ENCODE data around the gene PRDM16.

The PRDM16 gene

GRCh38 chr1:3439346-3440299 is 370.6 kb downstream of the PRDM16 start:
- H3K9ac ChIP-seq, result no peak overlapping the region
- peaks cover 19% of the 10 kb centered on the region for H3K27me3 ChIP-seq
- no peak overlapping the region for H3K27ac ChIP-seq
- H3K4me3 ChIP-seq, result no peak overlapping the region
- H4K20me1 ChIP-seq, result 0 out of 2 replicates have a peak, but pooled peaks cover 3% of the 10 kb centered on the region
- H3K4me2 ChIP-seq, result no peak overlapping the region
- TF ChIP-seq Cebpa-rat (IDR thresholded peaks at IDR 0.05), result no peak
- H3K9me3 ChIP-seq, result no peaks in the 10 kb centered on the region
- H3K4me1 ChIP-seq, result no peaks in the 10 kb centered on the region
- H3K36me3 ChIP-seq, result no peaks in the 10 kb centered on the region

GRCh38 chr1:3440300-3440681 is 371.3 kb downstream of the PRDM16 start:
- H3K4me2 ChIP-seq, result no peak overlapping the region
- no peak overlapping the region for H3K9ac ChIP-seq
- peaks cover 16% of the 10 kb centered on the region; the same call in 1 of the 2 replicates for H3K27me3 ChIP-seq
- H3K27ac ChIP-seq, result no peak overlapping the region
- H3K9me3 ChIP-seq, result no peaks in the 10 kb centered on the region
- no peaks in the 10 kb centered on the region for H3K4me1 ChIP-seq
- no peak for TF ChIP-seq Cebpa-rat (IDR thresholded peaks at IDR 0.05)
- no peak overlapping the region for H3K4me3 ChIP-seq
- H4K20me1 ChIP-seq, result no peaks in the 10 kb centered on the region
- no peaks in the 10 kb centered on the region for H3K36me3 ChIP-seq

GRCh38 chr1:3440711-3441409 is 371.9 kb downstream of the PRDM16 start:
- H3K27me3 ChIP-seq, result 0 out of 2 replicates have a peak, but pooled peaks cover 11% of the 10 kb centered on the region
- H4K20me1 ChIP-seq, result no peaks in the 10 kb centered on the region
- H3K4me2 ChIP-seq, result no peak overlapping the region
- H3K36me3 ChIP-seq, result no peaks in the 10 kb centered on the region
- H3K4me3 ChIP-seq, result no peak overlapping the region
- no peaks in the 10 kb centered on the region for H3K4me1 ChIP-seq
- peaks cover 2% of the 10 kb centered on the region; the same call in 1 of the 2 replicates for H3K9me3 ChIP-seq
- no peak overlapping the region for H3K9ac ChIP-seq
- TF ChIP-seq Cebpa-rat (IDR thresholded peaks at IDR 0.05), result no peak
- no peak overlapping the region for H3K27ac ChIP-seq

GRCh38 chr1:3441410-3441847 is 372.4 kb downstream of the PRDM16 start:
- peaks cover 6% of the 10 kb centered on the region; the same call in 1 of the 2 replicates for H3K9me3 ChIP-seq
- 0 out of 2 replicates have a peak, but pooled peaks cover 11% of the 10 kb centered on the region for H3K27me3 ChIP-seq
- no peak for TF ChIP-seq Cebpa-rat (IDR thresholded peaks at IDR 0.05)
- no peaks in the 10 kb centered on the region for H4K20me1 ChIP-seq
- H3K27ac ChIP-seq, result no peak overlapping the region
- no peak overlapping the region for H3K9ac ChIP-seq
- no peaks in the 10 kb centered on the region for H3K36me3 ChIP-seq
- no peak overlapping the region for H3K4me2 ChIP-seq
- no peak overlapping the region for H3K4me3 ChIP-seq
- H3K4me1 ChIP-seq, result no peaks in the 10 kb centered on the region

- Histone ChIP-seq H3K9ac (no peak overlapping the region), H3K9me3 (peaks cover 6% of the 10 kb centered on the region; the same call in 1 of the 2 replicates), H3K27ac (no peak overlapping the region), H3K4me2 (no peak overlapping the region), H4K20me1 (no peaks in the 10 kb centered on the region), H3K4me3 (no peak overlapping the region), H3K4me1 (no peaks in the 10 kb centered on the region), H3K36me3 (no peaks in the 10 kb centered on the region), H3K27me3 (0 out of 2 replicates have a peak, but pooled peaks cover 11% of the 10 kb centered on the region)
- no peak for TF ChIP-seq Cebpa-rat (IDR thresholded peaks at IDR 0.05)
Measured at GRCh38 chr1:3441880-3442279, 372.9 kb downstream of the PRDM16 start.

GRCh38 chr1:3442331-3442730 is 373.3 kb downstream of the PRDM16 start:
- no peaks in the 10 kb centered on the region for H3K36me3 ChIP-seq
- H3K9me3 ChIP-seq, result peaks cover 9% of the 10 kb centered on the region; the same call in 1 of the 2 replicates
- H3K4me1 ChIP-seq, result no peaks in the 10 kb centered on the region
- H4K20me1 ChIP-seq, result no peaks in the 10 kb centered on the region
- TF ChIP-seq Cebpa-rat (IDR thresholded peaks at IDR 0.05), result no peak
- no peak overlapping the region for H3K9ac ChIP-seq
- H3K27ac ChIP-seq, result no peak overlapping the region
- 0 out of 2 replicates have a peak, but pooled peaks cover 11% of the 10 kb centered on the region for H3K27me3 ChIP-seq
- H3K4me2 ChIP-seq, result no peak overlapping the region
- H3K4me3 ChIP-seq, result no peak overlapping the region

GRCh38 chr1:3442901-3443300 is 373.9 kb downstream of the PRDM16 start:
- H3K27me3 ChIP-seq, result 0 out of 2 replicates have a peak, but pooled peaks cover 11% of the 10 kb centered on the region
- no peak overlapping the region for H3K4me2 ChIP-seq
- no peak for TF ChIP-seq Cebpa-rat (IDR thresholded peaks at IDR 0.05)
- no peak overlapping the region for H3K4me3 ChIP-seq
- no peak overlapping the region for H3K9ac ChIP-seq
- H3K27ac ChIP-seq, result no peak overlapping the region
- H3K9me3 ChIP-seq, result peaks cover 14% of the 10 kb centered on the region; the same call in 1 of the 2 replicates
- H4K20me1 ChIP-seq, result no peaks in the 10 kb centered on the region
- no peaks in the 10 kb centered on the region for H3K4me1 ChIP-seq
- no peaks in the 10 kb centered on the region for H3K36me3 ChIP-seq

- Histone ChIP-seq H4K20me1 (no peaks in the 10 kb centered on the region), H3K27me3 (0 out of 2 replicates have a peak, but pooled peaks cover 11% of the 10 kb centered on the region), H3K27ac (no peak overlapping the region), H3K9me3 (peaks cover 16% of the 10 kb centered on the region; the same call in 1 of the 2 replicates), H3K4me2 (no peak overlapping the region), H3K9ac (no peak overlapping the region), H3K4me3 (no peak overlapping the region), H3K4me1 (no peaks in the 10 kb centered on the region), H3K36me3 (no peaks in the 10 kb centered on the region)
- TF ChIP-seq Cebpa-rat (IDR thresholded peaks at IDR 0.05), result no peak
Measured at GRCh38 chr1:3443807-3444206, 374.8 kb downstream of the PRDM16 start.

GRCh38 chr1:3444298-3444697 is 375.3 kb downstream of the PRDM16 start:
- no peak overlapping the region for H3K4me2 ChIP-seq
- 0 out of 2 replicates have a peak, but pooled peaks cover 11% of the 10 kb centered on the region for H3K27me3 ChIP-seq
- H3K9ac ChIP-seq, result no peak overlapping the region
- H3K4me3 ChIP-seq, result no peak overlapping the region
- H4K20me1 ChIP-seq, result no peaks in the 10 kb centered on the region
- no peaks in the 10 kb centered on the region for H3K4me1 ChIP-seq
- H3K27ac ChIP-seq, result no peak overlapping the region
- H3K36me3 ChIP-seq, result no peaks in the 10 kb centered on the region
- H3K9me3 ChIP-seq, result peaks cover 16% of the 10 kb centered on the region; the same call in 1 of the 2 replicates
- no peak for TF ChIP-seq Cebpa-rat (IDR thresholded peaks at IDR 0.05)

Data from BLaER1 (cell line).